ENCODE measurements around the gene LY86. TPM values are rescaled to one million over a fixed set of nuclear protein-coding genes. Genes with fewer than 3 reads are reported as not detected.

LY86 gene
- total and polyA plus RNA-seq, 2 of the 13 experiments (the other 11 are each of a cell fraction or from before 2014, with no cell fraction given): not detected

DNA sequence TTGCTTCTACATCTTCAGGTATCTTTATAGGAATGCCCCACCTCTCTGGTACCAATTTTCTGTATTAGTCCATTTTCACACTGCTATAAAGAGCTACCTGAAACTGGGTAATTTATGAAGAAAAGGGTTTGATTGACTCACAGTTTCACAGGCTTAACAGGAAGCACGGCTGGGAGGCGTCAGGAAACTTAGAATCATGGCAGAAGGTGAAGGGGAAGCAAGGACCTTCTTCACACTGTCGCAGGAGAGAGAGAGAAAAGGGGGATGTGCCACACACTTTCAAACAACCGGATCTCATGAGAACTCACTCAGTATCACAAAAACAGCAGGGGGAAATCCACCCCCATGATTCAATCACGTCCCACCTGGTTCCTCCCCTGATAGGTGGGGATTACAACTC lies 24.4 kb upstream of the LY86 start:
- peaks cover 0 to 9% of the 10 kb centered on the region in 2 experiments; a peak in 3 of 5 replicates for H3K27me3 ChIP-seq (ENCODE audit: control insufficient read depth in 1 of 2, insufficient read depth in 2 of 2, low read length in 2 of 2)
- in situ Hi-C loops (cut with HindIII; ENCODE audit: extremely low pct_ligation_motif_present, low pct_unique_long_range_greater_than_20kb): no loop called here
- no peaks in the 10 kb centered on the region for H4K20me1 ChIP-seq (ENCODE audit: insufficient read depth, low read length)
- no peaks in the 10 kb centered on the region for H3K79me2 ChIP-seq (ENCODE audit: insufficient read depth, low read length)
- no peaks in the 10 kb centered on the region for H3K36me3 ChIP-seq (replicated peaks in 1 of 2; ENCODE audit: control insufficient read depth in 1 of 2, insufficient read depth in 2 of 2, low read length in 2 of 2)
- H3K27ac ChIP-seq (ENCODE audit: extremely low read length, insufficient read depth, low read length): no peak overlapping the region
- no peak overlapping the region for H3K4me3 ChIP-seq (replicated peaks in 1 of 3; ENCODE audit: insufficient read depth in 1 of 3, low read depth in 2 of 3, low read length in 3 of 3)
- no peaks in the 10 kb centered on the region for H3K4me1 ChIP-seq (ENCODE audit: insufficient read depth, low read length)
- 3% methylated on average over 5 of the region's 5 CpGs for WGBS (ENCODE audit: low lambda C conversion rate)
- H3K4me2 ChIP-seq (ENCODE audit: low read depth, low read length): no peak overlapping the region
- FAIRE-seq (no peak), DNase-seq (ENCODE audit: low spot score) (no peak), ATAC-seq (no peak)
- ChIA-PET POLR2A (no interaction called here), CTCF (ENCODE audit: low intra/inter-chr PET ratio, low total read pairs) (no interaction called here)
- intact Hi-C loops (cut with micrococcal nuclease; ENCODE audit: unreplicated experiment): no loop called here
- H3K9ac ChIP-seq (ENCODE audit: insufficient read depth, low read depth, low read length): no peak overlapping the region
- TF ChIP-seq, protein P1, sequence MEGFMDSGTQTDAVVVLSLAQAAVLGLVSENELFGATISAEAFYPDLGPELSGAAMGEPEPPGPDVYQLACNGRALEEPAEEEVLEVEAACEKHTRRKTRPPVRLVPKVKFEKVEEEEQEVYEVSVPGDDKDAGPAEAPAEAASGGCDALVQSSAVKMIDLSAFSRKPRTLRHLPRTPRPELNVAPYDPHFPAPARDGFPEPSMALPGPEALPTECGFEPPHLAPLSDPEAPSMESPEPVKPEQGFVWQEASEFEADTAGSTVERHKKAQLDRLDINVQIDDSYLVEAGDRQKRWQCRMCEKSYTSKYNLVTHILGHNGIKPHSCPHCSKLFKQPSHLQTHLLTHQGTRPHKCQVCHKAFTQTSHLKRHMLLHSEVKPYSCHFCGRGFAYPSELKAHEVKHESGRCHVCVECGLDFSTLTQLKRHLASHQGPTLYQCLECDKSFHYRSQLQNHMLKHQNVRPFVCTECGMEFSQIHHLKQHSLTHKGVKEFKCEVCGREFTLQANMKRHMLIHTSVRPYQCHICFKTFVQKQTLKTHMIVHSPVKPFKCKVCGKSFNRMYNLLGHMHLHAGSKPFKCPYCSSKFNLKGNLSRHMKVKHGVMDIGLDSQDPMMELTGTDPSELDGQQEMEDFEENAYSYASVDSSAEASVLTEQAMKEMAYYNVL (CRISPR knock-in tag; IDR thresholded peaks at IDR 0.05; ENCODE audit: borderline replicate concordance): no peak
- no peak for TF ChIP-seq GTF2F1 (IDR thresholded peaks at IDR 0.05; ENCODE audit: low read length)
- TF ChIP-seq MAZ (IDR thresholded peaks at IDR 0.05; ENCODE audit: borderline replicate concordance, low read depth, low read length): no peak
- no peak for TF ChIP-seq MAZ (CRISPR knock-in tag; IDR thresholded peaks at IDR 0.05; ENCODE audit: low read depth)
- TF ChIP-seq AGO2 (optimal IDR thresholded peaks at IDR 0.05; ENCODE audit: low read depth, low read length): no peak
- TF ChIP-seq ZSCAN5A (CRISPR knock-in tag; IDR thresholded peaks at IDR 0.05; ENCODE audit: borderline replicate concordance): no peak
- no peak for TF ChIP-seq ZNF883 (CRISPR knock-in tag; IDR thresholded peaks at IDR 0.05; ENCODE audit: not compliant biosample characterization)
- TF ChIP-seq, protein P2, sequence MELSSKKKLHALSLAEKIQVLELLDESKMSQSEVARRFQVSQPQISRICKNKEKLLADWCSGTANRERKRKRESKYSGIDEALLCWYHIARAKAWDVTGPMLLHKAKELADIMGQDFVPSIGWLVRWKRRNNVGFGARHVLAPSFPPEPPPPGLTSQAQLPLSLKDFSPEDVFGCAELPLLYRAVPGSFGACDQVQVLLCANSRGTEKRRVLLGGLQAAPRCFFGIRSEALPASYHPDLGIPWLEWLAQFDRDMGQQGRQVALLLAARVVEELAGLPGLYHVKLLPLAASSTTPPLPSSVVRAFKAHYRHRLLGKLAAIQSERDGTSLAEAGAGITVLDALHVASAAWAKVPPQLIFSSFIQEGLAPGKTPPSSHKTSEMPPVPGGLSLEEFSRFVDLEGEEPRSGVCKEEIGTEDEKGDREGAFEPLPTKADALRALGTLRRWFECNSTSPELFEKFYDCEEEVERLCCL (CRISPR knock-in tag; IDR thresholded peaks at IDR 0.05; ENCODE audit: borderline replicate concordance): no peak
- no peak for TF ChIP-seq STAT6 (CRISPR knock-in tag; IDR thresholded peaks at IDR 0.05; ENCODE audit: borderline replicate concordance)
- TF ChIP-seq RBAK (CRISPR knock-in tag; IDR thresholded peaks at IDR 0.05): no peak
- no peak for TF ChIP-seq KMT2A (CRISPR knock-in tag; IDR thresholded peaks at IDR 0.05)
- no peak for TF ChIP-seq ZNF597 (CRISPR knock-in tag; IDR thresholded peaks at IDR 0.05)
- TF ChIP-seq ZNF136 (CRISPR knock-in tag; IDR thresholded peaks at IDR 0.05; ENCODE audit: low read depth): no peak
- no peak overlapping the region for H2AFZ ChIP-seq (ENCODE audit: low read length)
- no TSS peak for BruUV-seq (replicated peaks)
- H3K9me3 ChIP-seq (ENCODE audit: low read length): no peaks in the 10 kb centered on the region
